Memory B cell (primary cell): Measurements from ENCODE around the gene ATAD5.
A peak's percentile ranks its signal among the peaks of the same experiment; 100 is the strongest.

Experiments
- ATAC-seq: fragments of 150-1000 bp; cut with Tn5 transposase; 2 replicates; pipeline ENCODE4 v1.10.0; 2021; ENCODE audit warnings: low read depth, mild to moderate bottlenecking, moderate library complexity
- DNase-seq, 2 donors: peaks; one replicate each; pipeline ENCODE4 v3.0.0; 2022; ENCODE audit warnings: low spot score in 2 of 2
- H3K27ac Mint-ChIP-seq: one replicate; pipeline ENCODE4 v1.8.0; 2022; ENCODE audit warnings: mild to moderate bottlenecking, moderate library complexity, mixed read lengths
- H3K27me3 Mint-ChIP-seq: one replicate; pipeline ENCODE4 v1.8.0; 2022; ENCODE audit warnings: mixed read lengths
- H3K36me3 Mint-ChIP-seq: one replicate; pipeline ENCODE4 v1.8.0; 2022; ENCODE audit warnings: mild to moderate bottlenecking, mixed read lengths
- H3K4me1 Mint-ChIP-seq: one replicate; pipeline ENCODE4 v1.8.0; 2022; ENCODE audit warnings: mixed read lengths
- H3K4me3 Mint-ChIP-seq: one replicate; pipeline ENCODE4 v1.8.0; 2022; ENCODE audit warnings: mild to moderate bottlenecking, moderate library complexity, mixed read lengths
- H3K9me3 Mint-ChIP-seq: one replicate; pipeline ENCODE4 v1.8.0; 2022; ENCODE audit warnings: mixed read lengths

The ATAD5 gene, protein sequence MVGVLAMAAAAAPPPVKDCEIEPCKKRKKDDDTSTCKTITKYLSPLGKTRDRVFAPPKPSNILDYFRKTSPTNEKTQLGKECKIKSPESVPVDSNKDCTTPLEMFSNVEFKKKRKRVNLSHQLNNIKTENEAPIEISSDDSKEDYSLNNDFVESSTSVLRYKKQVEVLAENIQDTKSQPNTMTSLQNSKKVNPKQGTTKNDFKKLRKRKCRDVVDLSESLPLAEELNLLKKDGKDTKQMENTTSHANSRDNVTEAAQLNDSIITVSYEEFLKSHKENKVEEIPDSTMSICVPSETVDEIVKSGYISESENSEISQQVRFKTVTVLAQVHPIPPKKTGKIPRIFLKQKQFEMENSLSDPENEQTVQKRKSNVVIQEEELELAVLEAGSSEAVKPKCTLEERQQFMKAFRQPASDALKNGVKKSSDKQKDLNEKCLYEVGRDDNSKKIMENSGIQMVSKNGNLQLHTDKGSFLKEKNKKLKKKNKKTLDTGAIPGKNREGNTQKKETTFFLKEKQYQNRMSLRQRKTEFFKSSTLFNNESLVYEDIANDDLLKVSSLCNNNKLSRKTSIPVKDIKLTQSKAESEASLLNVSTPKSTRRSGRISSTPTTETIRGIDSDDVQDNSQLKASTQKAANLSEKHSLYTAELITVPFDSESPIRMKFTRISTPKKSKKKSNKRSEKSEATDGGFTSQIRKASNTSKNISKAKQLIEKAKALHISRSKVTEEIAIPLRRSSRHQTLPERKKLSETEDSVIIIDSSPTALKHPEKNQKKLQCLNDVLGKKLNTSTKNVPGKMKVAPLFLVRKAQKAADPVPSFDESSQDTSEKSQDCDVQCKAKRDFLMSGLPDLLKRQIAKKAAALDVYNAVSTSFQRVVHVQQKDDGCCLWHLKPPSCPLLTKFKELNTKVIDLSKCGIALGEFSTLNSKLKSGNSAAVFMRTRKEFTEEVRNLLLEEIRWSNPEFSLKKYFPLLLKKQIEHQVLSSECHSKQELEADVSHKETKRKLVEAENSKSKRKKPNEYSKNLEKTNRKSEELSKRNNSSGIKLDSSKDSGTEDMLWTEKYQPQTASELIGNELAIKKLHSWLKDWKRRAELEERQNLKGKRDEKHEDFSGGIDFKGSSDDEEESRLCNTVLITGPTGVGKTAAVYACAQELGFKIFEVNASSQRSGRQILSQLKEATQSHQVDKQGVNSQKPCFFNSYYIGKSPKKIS (N-terminal part only)

GRCh38 chr17:30831663-30832437 is at the start of gene ATAD5:
TSS of gene ATAD5 (plus strand) at chr17:30831966. CDS start at chr17:30832348, 382 bp downstream.
- H3K27ac Mint-ChIP-seq: peak within 1 kb of the TSS; percentile 79
- H3K27me3 Mint-ChIP-seq: no peaks in the 10 kb centered on the region
- H3K9me3 Mint-ChIP-seq: no peaks in the 10 kb centered on the region
- peak within 1 kb of the TSS; percentile 93 for H3K4me3 Mint-ChIP-seq
- H3K4me1 Mint-ChIP-seq: peaks cover 17% of the 10 kb centered on the region
- DNase-seq: peak; percentile 72 to 85
- H3K36me3 Mint-ChIP-seq: no peaks in the 10 kb centered on the region
- peak; percentile 96 for ATAC-seq

DNA sequence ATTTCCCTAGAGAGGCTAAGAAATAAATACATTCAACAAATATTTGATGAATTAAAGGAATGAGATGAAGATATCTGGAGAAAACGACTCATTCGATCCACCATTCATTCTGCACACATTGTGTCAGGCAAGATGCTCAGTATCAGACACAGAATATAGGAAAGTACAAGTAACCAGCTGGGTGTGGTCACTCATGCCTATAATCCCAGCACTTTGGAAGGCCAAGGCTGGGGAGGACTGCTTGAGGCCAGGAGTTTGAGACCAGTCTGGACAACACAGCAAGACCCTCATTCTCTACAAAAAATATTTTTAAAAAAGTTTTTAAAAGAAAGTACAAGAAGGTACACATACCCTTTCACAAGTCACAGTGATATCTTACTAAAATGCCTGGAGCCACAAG is 49.6 kb upstream of the ATAD5 start:
- H3K36me3 Mint-ChIP-seq: peaks cover 15% of the 10 kb centered on the region
- no peak for ATAC-seq
- no peak for DNase-seq
- H3K4me3 Mint-ChIP-seq: no peak overlapping the region
- no peaks in the 10 kb centered on the region for H3K9me3 Mint-ChIP-seq
- peaks cover 6% of the 10 kb centered on the region for H3K4me1 Mint-ChIP-seq
- H3K27ac Mint-ChIP-seq: no peak overlapping the region
- no peaks in the 10 kb centered on the region for H3K27me3 Mint-ChIP-seq

DNA sequence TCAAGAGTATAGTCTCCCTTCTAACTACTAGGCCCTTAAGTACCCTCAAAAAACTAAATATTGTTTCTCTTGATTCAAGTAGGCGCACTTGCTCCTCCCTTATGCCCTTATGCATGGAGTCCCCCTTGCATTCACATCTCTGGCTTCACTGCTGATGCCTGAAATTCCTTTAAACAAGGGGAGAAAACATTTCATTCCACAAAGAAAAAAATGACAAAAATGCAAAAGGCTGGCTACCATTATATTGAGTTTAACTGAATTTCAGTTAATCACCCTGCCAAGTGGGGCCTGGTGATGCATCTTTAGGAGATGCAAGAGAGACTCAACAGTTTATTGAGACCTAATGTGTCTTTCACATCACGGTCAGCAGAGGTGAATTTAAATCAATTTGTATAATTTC is 42.8 kb upstream of the ATAD5 start:
- peaks cover 20% of the 10 kb centered on the region for H3K36me3 Mint-ChIP-seq

DNA sequence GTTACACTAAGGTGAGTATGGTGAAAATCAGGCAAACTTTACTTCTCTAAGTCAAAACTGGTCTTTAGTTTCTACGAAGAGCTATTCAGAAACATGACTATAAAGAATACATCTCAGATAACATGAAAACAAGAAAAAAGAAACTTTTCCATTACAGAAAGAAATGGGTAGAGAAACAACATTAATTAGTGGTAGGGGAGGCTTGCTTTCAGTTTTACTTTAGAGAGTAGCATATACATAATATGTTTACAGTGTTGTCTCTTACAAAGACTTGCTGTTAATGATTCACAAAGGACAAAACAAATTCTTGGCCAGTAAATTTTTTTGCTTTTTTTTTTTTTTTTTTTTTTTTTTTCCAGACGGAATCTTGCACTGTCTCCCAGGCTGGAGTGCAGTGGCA is 41.5 kb upstream of the ATAD5 start:
- no peak for ATAC-seq
- Mint-ChIP-seq H3K27me3 (no peaks in the 10 kb centered on the region), H3K4me1 (no peaks in the 10 kb centered on the region), H3K27ac (peak overlapping the region; percentile 72), H3K36me3 (peaks cover 20% of the 10 kb centered on the region), H3K9me3 (no peaks in the 10 kb centered on the region), H3K4me3 (no peak overlapping the region)
- no peak for DNase-seq

More for the DNA sequence above, 42.8 kb upstream of the ATAD5 start:
- H3K9me3 Mint-ChIP-seq: no peaks in the 10 kb centered on the region
- no peak overlapping the region for H3K4me3 Mint-ChIP-seq
- no peak for ATAC-seq
- no peaks in the 10 kb centered on the region for H3K27me3 Mint-ChIP-seq
- no peaks in the 10 kb centered on the region for H3K4me1 Mint-ChIP-seq
- DNase-seq: no peak
- H3K27ac Mint-ChIP-seq: no peak overlapping the region

- H3K9me3 Mint-ChIP-seq: no peaks in the 10 kb centered on the region
- ATAC-seq: no peak
- no peaks in the 10 kb centered on the region for H3K4me1 Mint-ChIP-seq
- no peak overlapping the region for H3K4me3 Mint-ChIP-seq
- H3K36me3 Mint-ChIP-seq: peaks cover 20% of the 10 kb centered on the region
- no peaks in the 10 kb centered on the region for H3K27me3 Mint-ChIP-seq
- DNase-seq: no peak
- H3K27ac Mint-ChIP-seq: no peak overlapping the region
Observed at GRCh38 chr17:30793282-30793977, 38.3 kb upstream of the ATAD5 start.

DNA sequence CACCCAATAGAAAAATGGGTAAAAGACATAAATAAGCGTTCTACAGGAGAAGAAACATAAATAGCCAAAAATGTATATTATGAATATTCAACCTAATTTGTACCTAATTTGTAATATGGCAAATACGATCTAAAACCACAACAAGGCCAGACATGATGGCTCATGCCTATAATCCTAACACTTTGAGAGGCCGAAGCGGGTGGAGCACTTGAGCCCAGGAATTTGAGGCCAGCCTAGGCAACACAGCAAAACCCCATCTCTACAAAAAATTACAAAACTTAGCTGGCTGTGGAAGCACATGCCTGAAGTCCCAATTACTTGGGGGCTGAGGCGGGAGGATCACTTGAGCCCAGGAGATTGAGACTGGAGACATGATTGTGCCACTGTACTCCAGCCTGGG is 37.4 kb upstream of the ATAD5 start:
- Mint-ChIP-seq H3K27me3 (no peaks in the 10 kb centered on the region), H3K27ac (no peak overlapping the region), H3K36me3 (peaks cover 18% of the 10 kb centered on the region), H3K9me3 (no peaks in the 10 kb centered on the region), H3K4me3 (no peak overlapping the region), H3K4me1 (no peaks in the 10 kb centered on the region)
- ATAC-seq: no peak
- no peak for DNase-seq

DNA sequence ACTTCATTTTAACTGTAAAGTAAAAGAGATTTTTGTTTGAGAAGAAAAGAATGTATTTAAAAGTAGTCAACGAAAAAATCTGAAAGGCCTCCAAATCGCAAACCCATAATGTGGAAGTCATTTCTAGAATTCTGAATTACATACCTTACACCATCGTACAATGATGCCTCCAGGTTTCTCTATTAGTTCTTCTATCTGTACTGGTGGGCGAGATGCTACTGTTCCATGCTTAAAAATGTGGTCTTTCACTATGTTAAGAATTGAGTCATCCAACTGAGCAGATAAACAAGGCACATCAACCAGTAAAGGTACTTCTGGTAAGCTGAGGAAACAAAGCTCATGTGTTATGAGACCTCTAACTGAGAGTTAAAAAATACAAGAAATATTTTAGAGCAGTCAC is 35.8 kb upstream of the ATAD5 start:
- Mint-ChIP-seq H3K4me1 (no peaks in the 10 kb centered on the region), H3K4me3 (no peak overlapping the region), H3K27me3 (no peaks in the 10 kb centered on the region), H3K27ac (no peak overlapping the region), H3K9me3 (no peaks in the 10 kb centered on the region), H3K36me3 (peaks cover 25% of the 10 kb centered on the region)
- ATAC-seq (no peak), DNase-seq (no peak)

DNA sequence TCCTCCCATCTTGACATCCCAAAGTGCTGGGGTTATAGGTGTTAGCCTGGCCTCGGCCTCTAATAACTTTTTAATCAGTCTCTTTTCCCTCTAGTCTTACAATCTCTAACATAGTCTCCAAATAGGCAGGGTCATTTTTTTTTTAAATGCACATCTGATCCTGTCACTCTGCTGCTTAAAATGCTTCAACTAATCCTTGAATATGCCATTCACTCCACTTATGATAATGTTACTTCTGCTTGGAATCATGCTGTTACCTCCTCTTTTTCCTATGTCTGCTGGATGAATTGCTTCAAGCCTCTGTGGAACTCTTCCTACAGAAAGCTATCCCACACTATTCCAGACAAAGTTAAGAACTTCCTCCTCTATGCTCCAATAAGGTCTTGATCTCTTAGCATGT is 30.1 kb upstream of the ATAD5 start:
- Mint-ChIP-seq H3K27ac (peak overlapping the region; percentile 85), H3K36me3 (peaks cover 37% of the 10 kb centered on the region)

GRCh38 chr17:30805944-30806456 is 25.8 kb upstream of the ATAD5 start:
- Mint-ChIP-seq H3K4me1 (peaks cover 20% of the 10 kb centered on the region), H3K27me3 (no peaks in the 10 kb centered on the region), H3K9me3 (no peaks in the 10 kb centered on the region), H3K4me3 (peak overlapping the region; percentile 17), H3K27ac (peak overlapping the region; percentile 98), H3K36me3 (peaks cover 23% of the 10 kb centered on the region)
- no peak for ATAC-seq
- no peak for DNase-seq

More for the DNA sequence above, 30.1 kb upstream of the ATAD5 start:
- no peaks in the 10 kb centered on the region for H3K27me3 Mint-ChIP-seq
- no peaks in the 10 kb centered on the region for H3K9me3 Mint-ChIP-seq
- peaks cover 9% of the 10 kb centered on the region for H3K4me1 Mint-ChIP-seq
- no peak overlapping the region for H3K4me3 Mint-ChIP-seq
- ATAC-seq: no peak
- DNase-seq: no peak

GRCh38 chr17:30807896-30808295 is 23.9 kb upstream of the ATAD5 start:
- H3K27me3 Mint-ChIP-seq: no peaks in the 10 kb centered on the region
- no peak for DNase-seq
- H3K4me3 Mint-ChIP-seq: peak overlapping the region; percentile 55
- peaks cover 13% of the 10 kb centered on the region for H3K36me3 Mint-ChIP-seq
- no peaks in the 10 kb centered on the region for H3K9me3 Mint-ChIP-seq
- peaks cover 23% of the 10 kb centered on the region for H3K4me1 Mint-ChIP-seq
- peak overlapping the region; percentile 98 for H3K27ac Mint-ChIP-seq
- no peak for ATAC-seq

DNA sequence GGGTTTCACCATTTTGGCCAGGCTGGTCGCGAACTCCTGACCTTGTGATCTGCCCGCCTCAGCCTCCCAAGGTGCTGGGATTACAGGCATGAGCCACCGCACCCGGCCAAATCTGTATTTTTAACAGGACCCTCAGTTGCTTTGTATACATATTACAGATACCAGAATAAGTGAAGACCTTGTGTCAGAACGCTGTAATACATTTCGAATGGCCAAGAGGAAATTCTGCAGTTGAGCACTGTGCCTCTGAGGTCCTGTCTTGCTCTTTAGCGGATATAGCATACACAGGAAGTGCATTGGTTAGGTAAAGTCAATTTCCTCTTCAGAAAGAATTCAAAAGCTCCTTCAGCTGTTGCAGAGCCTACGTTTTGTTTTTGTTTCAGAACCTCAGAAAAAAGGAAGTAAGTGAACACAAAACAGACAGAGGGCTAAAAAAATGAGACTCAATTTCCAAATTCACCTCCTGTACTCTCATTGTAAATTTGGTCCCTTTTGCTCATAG is 22.9 kb upstream of the ATAD5 start:
- Mint-ChIP-seq H3K36me3 (peaks cover 6% of the 10 kb centered on the region), H3K9me3 (no peaks in the 10 kb centered on the region), H3K27ac (peak overlapping the region; percentile 98), H3K4me1 (peaks cover 27% of the 10 kb centered on the region), H3K27me3 (no peaks in the 10 kb centered on the region), H3K4me3 (peak overlapping the region; percentile 79)
- DNase-seq (peak in 1 of 2 donors; percentile 59), ATAC-seq (peak; percentile 99)

DNA sequence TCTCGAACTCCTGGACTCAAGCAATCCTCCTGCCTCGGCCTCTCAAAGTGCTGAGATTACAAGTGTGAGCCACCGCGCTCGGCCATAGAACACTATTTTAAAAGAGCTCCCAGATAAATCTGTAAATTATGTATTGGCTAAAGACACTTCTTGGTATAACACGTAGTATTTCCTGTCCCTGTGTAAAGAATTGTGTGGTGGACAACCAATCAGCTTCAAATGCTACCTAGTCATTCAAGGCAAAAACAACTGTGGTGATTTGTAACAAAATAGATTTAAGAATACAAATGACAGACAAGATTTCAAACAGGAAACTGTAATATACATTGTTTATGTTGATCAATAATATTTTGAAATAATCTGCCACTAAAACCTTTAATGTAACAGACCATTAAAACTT is 21.9 kb upstream of the ATAD5 start:
- ATAC-seq (no peak), DNase-seq (no peak)
- no peak overlapping the region for H3K4me3 Mint-ChIP-seq
- H3K9me3 Mint-ChIP-seq: no peaks in the 10 kb centered on the region
- no peaks in the 10 kb centered on the region for H3K27me3 Mint-ChIP-seq
- H3K4me1 Mint-ChIP-seq: peaks cover 23% of the 10 kb centered on the region
- H3K27ac Mint-ChIP-seq: peak overlapping the region; percentile 98
- H3K36me3 Mint-ChIP-seq: no peaks in the 10 kb centered on the region
